T-helper 2 cell (primary cell): ENCODE results near the gene TEAD1.
A peak's percentile ranks its signal among the peaks of the same experiment; 100 is the strongest.

ENCODE experiments used
- DNase-seq, 5 experiments: peaks; one replicate each; pipeline versions ENCODE4 v3.0.0 to v3.0.0-alpha.2; 2012 to 2022

Gene TEAD1

DNA sequence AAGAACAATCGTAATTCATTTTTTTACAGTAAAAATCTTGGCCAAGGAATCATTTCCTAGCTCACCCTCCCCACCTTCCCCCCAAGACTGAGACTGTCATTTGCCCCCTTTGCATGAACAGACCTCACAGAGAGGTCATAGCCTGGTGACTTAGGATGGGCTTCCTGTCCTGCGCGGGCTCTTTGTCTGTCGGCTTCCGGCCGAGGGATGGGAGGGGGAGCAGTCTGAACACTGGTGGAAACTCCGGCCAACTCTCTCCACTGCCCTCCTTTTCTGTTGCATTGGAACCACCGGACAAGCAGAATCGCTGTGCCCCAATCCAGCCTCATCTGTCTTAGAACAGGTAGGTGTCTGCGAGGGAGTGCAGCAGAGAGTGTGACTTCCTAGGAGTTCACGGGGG, 41.7 kb downstream of the TEAD1 start:
- DNase-seq: no peak

DNA sequence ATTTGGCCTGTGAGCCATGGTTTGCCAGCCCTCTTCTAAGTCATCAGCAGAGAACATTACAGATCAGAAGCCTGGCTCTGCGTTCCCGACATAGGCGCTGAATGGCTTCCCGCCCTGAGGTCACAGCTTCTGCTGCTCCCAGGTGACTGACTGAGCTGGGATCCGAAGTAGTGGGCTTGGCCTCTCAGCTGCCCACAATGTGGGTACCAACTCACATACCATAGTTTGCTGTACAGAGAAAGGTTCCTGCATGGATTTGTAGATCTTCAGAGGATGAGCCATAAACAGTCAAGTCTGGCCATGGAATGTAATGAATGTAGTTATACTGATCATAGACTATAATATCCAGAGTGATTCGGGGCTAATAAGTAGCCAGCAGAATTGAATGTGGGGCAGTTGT, 42.6 kb downstream of the TEAD1 start:
- DNase-seq: no peak

GRCh38 chr11:12717851-12718291, 43.6 kb downstream of the TEAD1 start:
- peak in 4 of 5 experiments; percentile 11 to 96 (median 42) for DNase-seq

- DNase-seq: no peak
Measured at GRCh38 chr11:12719221-12719620, 45.0 kb downstream of the TEAD1 start.

DNA sequence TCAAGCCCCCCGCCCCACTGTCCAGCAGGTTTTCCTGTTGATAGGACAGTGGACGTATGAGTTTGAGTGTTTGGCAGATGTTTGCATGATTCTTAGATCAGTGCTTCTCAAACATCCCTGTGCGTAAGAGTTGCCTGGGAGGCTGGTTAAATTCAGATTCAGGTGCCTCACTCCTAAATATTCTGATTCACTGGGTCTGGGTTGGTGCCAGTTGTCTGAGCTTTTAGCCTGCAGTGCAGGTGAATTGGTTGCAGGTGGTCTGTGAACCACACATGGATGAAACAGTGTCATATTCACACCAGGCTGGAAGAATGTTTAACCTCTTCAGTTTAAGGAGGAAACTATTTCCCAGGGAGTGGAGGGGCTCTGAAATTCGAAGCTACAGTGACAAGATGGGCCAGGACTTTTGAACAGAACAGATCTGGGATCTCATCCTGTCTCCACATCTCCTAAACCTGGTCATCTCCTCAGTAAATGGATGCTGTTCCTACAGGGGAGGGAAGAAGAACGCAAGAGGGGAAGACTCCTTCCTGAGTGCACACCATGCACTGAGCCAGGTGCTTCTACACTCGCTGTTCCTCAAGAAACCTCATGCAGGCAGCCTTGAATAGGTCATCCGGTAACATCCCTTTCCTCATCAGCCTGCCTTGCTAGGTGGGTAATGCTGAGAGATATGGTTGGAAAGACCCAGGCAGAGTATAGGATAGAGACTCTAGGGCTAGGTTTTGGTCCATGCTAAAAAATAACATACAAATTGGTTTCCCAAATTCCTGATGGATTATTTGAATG, 47.8 kb downstream of the TEAD1 start:
- DNase-seq: no peak

DNA sequence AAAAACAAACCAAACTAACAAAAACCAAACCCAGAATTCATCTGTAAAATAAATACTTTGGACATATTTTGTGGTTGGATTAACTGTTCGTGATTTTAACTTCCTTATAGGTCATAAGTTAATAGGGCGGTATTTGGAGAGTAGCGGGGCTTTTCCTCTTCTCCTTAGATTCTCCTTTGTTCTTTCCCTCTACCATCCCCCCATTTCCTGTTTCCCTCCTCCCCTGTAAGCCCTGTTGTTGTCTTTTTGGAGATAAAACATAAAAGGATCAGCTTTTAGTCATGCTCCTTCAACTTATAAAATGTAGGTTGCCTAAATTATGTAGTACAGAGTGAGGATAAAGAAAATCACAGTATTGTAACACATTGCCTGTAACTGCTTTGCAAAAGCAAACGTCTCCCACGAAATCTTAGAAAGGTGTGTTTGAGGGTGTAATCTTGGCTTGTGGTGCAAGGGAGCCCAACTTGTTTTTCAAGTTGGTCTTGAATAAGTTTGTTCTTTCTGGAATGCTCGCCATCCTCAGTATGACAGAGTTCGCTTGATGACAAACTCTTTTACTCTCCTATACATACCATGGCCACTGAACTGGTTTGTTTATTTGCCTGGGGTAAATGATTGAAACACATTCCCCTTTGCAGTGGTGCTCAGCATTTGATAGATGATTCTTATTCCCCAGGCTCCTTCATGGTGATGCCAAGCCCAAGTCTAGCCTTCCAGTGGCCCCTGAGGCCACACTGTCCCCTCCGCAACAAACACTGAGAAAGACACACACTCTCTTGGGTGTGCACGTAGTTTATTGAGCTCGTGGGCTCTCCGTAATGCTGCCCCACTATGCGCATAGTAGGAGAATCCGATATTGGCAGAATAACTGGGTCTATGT, 49.4 kb downstream of the TEAD1 start:
- DNase-seq: no peak

DNA sequence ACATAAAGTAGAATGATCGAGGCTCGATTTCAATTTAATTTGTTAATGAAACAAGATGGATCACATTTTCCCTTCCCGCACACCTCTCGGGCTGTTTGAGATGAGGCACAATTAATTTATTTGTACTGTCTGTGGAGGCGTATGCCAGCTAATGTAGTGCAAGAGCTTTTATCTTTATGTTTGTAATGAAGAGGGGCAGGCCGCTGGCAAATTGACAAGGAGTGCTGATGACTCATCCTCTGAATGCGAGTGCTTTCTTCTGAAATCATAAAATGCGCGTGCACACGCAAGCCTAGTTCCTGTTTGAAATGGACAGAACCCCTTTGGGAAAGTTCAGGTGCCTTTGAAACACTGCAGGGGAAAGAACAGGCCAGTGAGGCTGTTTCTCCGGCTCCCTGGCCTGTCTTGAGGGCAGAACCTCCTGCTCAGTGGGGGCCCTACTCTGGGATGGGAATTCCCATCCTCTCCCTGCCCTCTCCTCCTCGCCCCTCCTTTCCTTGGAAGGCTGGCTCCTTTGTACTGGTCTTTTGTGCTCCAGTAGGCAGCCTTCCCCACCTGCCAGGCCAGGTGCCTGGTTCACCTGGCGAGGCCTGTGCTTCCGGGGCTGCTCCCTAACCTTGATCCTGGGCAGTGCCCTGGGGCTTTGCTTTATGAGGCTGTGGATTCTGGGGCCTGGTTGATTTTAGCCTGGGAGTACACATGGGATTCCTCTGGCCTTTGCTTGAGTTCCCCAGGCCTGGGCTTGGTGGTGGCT, 50.3 kb downstream of the TEAD1 start:
- DNase-seq: peak in 1 of 5 experiments; percentile 84

DNA sequence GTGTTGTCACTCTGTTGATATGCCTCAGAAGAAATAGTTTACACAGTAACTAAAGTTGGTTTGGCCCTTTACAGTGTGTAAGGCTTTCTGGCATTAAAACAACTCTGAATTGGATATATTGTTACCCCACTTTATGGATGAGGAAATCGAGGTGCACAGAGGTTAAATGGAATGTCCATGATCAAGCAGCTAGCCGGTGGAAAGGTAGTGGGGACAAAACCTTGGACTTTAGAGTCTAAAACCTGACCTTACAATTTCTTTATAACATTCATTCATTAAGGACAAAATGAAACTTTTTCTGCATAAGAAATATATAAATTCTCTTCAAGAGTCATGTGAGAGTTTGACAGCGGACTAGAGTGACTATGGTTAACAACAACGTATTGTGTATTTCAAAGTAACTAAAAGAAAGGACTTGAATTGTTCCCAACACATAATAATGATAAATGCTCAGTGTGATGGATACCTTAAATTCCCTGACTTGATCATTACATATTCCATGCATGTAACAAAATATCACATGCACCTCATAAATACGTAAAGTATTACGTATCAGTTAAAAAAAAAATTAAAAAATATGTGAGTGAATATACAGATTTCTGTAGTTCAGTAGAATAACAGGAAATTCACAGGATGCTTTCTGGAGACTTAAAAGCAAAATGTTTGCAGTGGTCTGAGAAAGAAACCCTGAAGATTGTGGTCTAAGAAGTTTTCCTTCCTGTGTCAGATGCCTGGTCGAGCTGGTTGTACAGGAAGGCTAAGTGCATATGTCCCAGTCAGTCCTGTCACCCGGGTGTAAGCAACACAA, 51.0 kb downstream of the TEAD1 start:
- no peak for DNase-seq

DNA sequence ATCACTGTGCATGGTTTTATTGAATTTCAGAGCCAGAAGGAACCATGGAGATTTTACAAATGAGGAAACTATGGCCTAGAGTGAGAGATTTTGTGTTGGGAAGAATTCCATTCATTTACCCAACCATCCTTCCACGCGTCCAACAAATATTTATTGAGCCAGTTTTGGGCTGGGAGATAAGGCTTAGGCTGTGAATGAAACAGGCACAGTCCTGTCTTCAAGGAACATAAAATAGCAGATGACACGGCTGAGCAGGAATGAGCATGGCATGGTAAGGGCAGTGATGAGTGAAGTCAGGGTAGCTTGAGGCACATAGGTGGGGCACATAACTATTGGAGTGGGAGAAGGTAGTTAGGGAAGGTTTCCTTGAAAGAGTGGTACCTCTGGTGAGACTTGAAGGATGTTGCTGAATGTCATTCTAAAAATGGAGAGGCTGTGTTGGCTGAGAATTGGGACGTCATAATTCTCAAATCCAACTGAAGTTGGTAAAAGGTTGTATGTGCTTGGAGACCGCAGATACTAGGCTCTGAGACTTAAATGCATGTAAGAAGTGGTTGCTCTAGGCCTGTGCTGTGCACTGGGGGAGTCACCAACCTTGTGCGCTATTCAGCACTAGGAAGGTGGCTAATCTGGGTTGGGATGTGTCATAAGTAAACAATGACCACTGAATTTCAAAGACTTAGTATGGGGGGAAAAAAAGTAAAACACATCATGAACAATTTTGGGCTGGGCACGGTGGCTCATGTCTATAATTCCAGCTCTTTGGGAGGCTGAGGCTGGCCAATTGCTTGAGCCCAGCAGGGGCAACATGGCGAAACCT, 51.9 kb downstream of the TEAD1 start:
- no peak for DNase-seq

GRCh38 chr11:12727563-12728211, 53.5 kb downstream of the TEAD1 start:
- DNase-seq: no peak

- no peak for DNase-seq
Measured at GRCh38 chr11:12728417-12728816, 54.2 kb downstream of the TEAD1 start.

GRCh38 chr11:12729941-12730340, 55.7 kb downstream of the TEAD1 start:
- DNase-seq: no peak

DNA sequence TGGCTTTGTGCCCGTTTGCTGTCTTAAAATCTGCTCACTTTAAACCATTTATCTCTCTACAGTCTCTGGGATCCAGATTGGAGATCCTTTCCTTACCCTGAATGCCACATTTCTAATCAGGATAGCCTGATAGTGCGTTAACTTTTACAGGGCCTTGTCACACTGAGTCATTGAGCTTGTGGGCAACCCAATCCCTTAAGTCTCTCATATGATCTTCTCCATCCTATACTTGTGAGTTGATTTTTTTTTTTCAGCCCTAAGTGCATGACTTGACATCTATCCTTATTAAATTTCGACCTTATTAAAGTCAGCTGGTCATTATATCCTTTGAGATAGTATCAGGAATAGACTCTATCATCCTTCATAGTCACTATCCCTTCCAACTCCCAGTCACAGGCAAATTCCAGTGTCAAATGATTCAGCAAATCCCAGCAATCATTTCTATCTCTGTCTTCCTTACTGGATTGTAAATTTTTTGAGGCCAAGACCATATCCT, 57.7 kb downstream of the TEAD1 start:
- no peak for DNase-seq

GRCh38 chr11:12733091-12733490, 58.9 kb downstream of the TEAD1 start:
- DNase-seq: no peak

DNA sequence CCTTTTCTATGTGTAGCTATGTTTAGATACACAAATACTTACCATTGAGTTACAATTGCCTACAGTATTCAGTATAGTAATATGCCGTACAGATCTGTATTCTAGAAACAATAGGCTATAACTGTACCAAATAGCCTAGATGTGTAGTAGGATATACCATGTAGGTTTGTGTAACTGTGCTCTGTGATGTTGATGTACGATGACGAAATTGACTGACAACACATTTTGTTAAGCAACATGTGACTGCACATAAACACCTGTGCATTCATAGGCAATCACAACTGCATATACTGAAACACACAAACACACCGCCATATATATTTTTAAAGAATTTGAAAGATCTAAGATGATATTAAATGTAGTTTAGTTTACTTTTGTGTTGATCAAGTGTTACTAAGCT, 60.4 kb downstream of the TEAD1 start:
- no peak for DNase-seq

GRCh38 chr11:12735262-12735661, 61.0 kb downstream of the TEAD1 start:
- no peak for DNase-seq

- no peak for DNase-seq
Measured at GRCh38 chr11:12737024-12737423, 62.8 kb downstream of the TEAD1 start.

DNA sequence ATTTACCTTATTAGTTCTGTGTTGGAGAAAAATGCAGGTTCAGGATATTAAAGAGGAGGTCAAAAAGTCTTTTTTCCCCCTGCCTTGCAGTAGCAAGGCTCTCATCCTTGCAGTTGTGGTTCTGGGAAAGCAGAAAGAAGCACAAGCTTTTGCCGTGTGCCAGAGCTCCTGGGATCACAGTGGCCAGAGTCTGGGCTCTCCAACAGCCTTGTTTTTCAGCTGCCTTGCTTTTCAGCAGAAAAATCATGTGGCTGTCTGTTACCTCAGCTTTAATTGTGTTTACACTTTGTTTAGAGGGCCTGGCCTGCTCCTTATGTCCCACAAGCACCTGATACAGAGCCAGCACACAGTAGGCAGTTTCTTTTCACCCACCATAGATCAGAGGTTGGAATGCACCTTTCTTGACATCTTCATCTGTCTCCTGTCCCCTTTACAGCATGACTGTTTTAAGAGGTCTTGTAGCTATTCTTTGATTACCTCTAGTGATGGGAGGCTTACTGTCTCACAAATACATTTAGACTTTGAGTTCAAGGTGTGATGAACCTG, 67.5 kb downstream of the TEAD1 start:
- DNase-seq: no peak

- no peak for DNase-seq
Measured at GRCh38 chr11:12743834-12744449, 69.7 kb downstream of the TEAD1 start.
